Measurements from ENCODE around the gene TBC1D2. TPM values are rescaled to one million over a fixed set of nuclear protein-coding genes. Genes with fewer than 3 reads are reported as not detected.

TBC1D2 gene
- total RNA-seq, 6 donors from 2014 or later: 62.4 to 217 (median 119) TPM

GRCh38 chr9:98290411-98290810 is 35.0 kb upstream of the TBC1D2 start:
- no peak overlapping the region for H3K27ac ChIP-seq
- H3K4me1 ChIP-seq: no peaks in the 10 kb centered on the region
- DNase-seq (peak in 1 of 2 donors; percentile 75), ATAC-seq (ENCODE audit: low FRiP score in 2 of 2) (peak in 1 of 2 donors; percentile 12)
- TF ChIP-seq POLR2A (IDR thresholded peaks at IDR 0.05) (no peak), EP300 (IDR thresholded peaks at IDR 0.05) (no peak), CTCF (IDR thresholded peaks at IDR 0.05) (no peak), POLR2AphosphoS5 (IDR thresholded peaks at IDR 0.05) (no peak)
- H3K9me3 ChIP-seq: no peaks in the 10 kb centered on the region
- 91 to 93% methylated on average over 16 to 18 of the region's 18 CpGs for WGBS, 2 donors
- no peak overlapping the region for H3K4me3 ChIP-seq
- H3K36me3 ChIP-seq: no peaks in the 10 kb centered on the region
- no peaks in the 10 kb centered on the region for H3K27me3 ChIP-seq

GRCh38 chr9:98289614-98290201 is 34.3 kb upstream of the TBC1D2 start:
- no peaks in the 10 kb centered on the region for H3K4me1 ChIP-seq
- WGBS, 2 donors: 79 to 82% methylated on average over 9 to 12 of the region's 12 CpGs
- TF ChIP-seq EP300 (IDR thresholded peaks at IDR 0.05) (no peak), CTCF (IDR thresholded peaks at IDR 0.05) (no peak), POLR2A (IDR thresholded peaks at IDR 0.05) (no peak), POLR2AphosphoS5 (IDR thresholded peaks at IDR 0.05) (no peak)
- peak in 1 of 2 donors; percentile 63 for DNase-seq
- no peaks in the 10 kb centered on the region for H3K27me3 ChIP-seq
- no peaks in the 10 kb centered on the region for H3K36me3 ChIP-seq
- H3K4me3 ChIP-seq: no peak overlapping the region
- H3K9me3 ChIP-seq: no peaks in the 10 kb centered on the region
- H3K27ac ChIP-seq: no peak overlapping the region
- ATAC-seq (ENCODE audit: low FRiP score in 2 of 2): no peak

- Histone ChIP-seq H3K27ac (no peak overlapping the region), H3K36me3 (no peaks in the 10 kb centered on the region), H3K9me3 (no peaks in the 10 kb centered on the region), H3K4me1 (no peaks in the 10 kb centered on the region), H3K4me3 (no peak overlapping the region), H3K27me3 (no peaks in the 10 kb centered on the region)
- TF ChIP-seq EP300 (IDR thresholded peaks at IDR 0.05): no peak
- TF ChIP-seq POLR2AphosphoS5 (IDR thresholded peaks at IDR 0.05): no peak
- no peak for TF ChIP-seq POLR2A (IDR thresholded peaks at IDR 0.05)
- no peak for TF ChIP-seq CTCF (IDR thresholded peaks at IDR 0.05)
- no peak for DNase-seq
- WGBS, 2 donors: 73 to 84% methylated on average over 5 of the region's 5 CpGs
- ATAC-seq (ENCODE audit: low FRiP score in 2 of 2): no peak
These were observed 33.4 kb upstream of the TBC1D2 start for GRCh38 chr9:98288881-98289280.

- H3K4me3 ChIP-seq: no peak overlapping the region
- WGBS, 2 donors: 93 to 98% methylated on average over 4 of the region's 4 CpGs
- TF ChIP-seq EP300 (IDR thresholded peaks at IDR 0.05): no peak
- TF ChIP-seq CTCF (IDR thresholded peaks at IDR 0.05): no peak
- no peak for TF ChIP-seq POLR2A (IDR thresholded peaks at IDR 0.05)
- TF ChIP-seq POLR2AphosphoS5 (IDR thresholded peaks at IDR 0.05): no peak
- no peak for ATAC-seq (ENCODE audit: low FRiP score in 2 of 2)
- no peaks in the 10 kb centered on the region for H3K27me3 ChIP-seq
- H3K36me3 ChIP-seq: no peaks in the 10 kb centered on the region
- no peak for DNase-seq
- H3K27ac ChIP-seq: no peak overlapping the region
- H3K9me3 ChIP-seq: no peaks in the 10 kb centered on the region
- H3K4me1 ChIP-seq: no peaks in the 10 kb centered on the region
These were observed 31.9 kb upstream of the TBC1D2 start for GRCh38 chr9:98287384-98287783.

GRCh38 chr9:98285446-98285845 is 30.0 kb upstream of the TBC1D2 start:
- 61 to 65% methylated on average over 3 to 4 of the region's 4 CpGs for WGBS, 2 donors
- Histone ChIP-seq H3K27me3 (no peaks in the 10 kb centered on the region), H3K27ac (no peak overlapping the region), H3K4me3 (no peak overlapping the region), H3K9me3 (no peaks in the 10 kb centered on the region), H3K36me3 (no peaks in the 10 kb centered on the region), H3K4me1 (no peaks in the 10 kb centered on the region)
- DNase-seq (no peak), ATAC-seq (ENCODE audit: low FRiP score in 2 of 2) (no peak)
- no peak for TF ChIP-seq CTCF (IDR thresholded peaks at IDR 0.05)

Measured in upper lobe of left lung (tissue), 6 donors.